Measurements from ENCODE around the gene HECTD1. TPM values are rescaled to one million over a fixed set of nuclear protein-coding genes. Genes with fewer than 3 reads are reported as not detected.
"Not testable (repeated sequence)": the region's sequence is repeated elsewhere in the genome, so short reads cannot be mapped to it uniquely, and the experiment has no call there.

The HECTD1 gene
- total RNA-seq, 2 experiments from 2014 or later = 90.3 to 126 TPM

GRCh38 chr14:31256534-31257243 lies 49.1 kb upstream of the HECTD1 start:
- no peaks in the 10 kb centered on the region for H3K9me2 ChIP-seq (ENCODE audit: insufficient read depth, low read length)
- no peaks in the 10 kb centered on the region for H3K79me2 ChIP-seq (ENCODE audit: insufficient read depth, low read depth, low read length)
- no peak overlapping the region for H3K4me2 ChIP-seq (ENCODE audit: low read length)
- no peak overlapping the region for H3K4me3 ChIP-seq (ENCODE audit: low read depth, low read length, poor library complexity, severe bottlenecking)
- no peaks in the 10 kb centered on the region for H3K4me1 ChIP-seq (ENCODE audit: insufficient read depth, low read length, poor library complexity, severe bottlenecking)
- ChIA-PET CTCF (ENCODE audit: unreplicated experiment) (no interaction called here), POLR2A (no interaction called here)
- no peaks in the 10 kb centered on the region for H3K9me3 ChIP-seq (ENCODE audit: low read length)
- no peaks in the 10 kb centered on the region for H3K36me3 ChIP-seq (ENCODE audit: insufficient read depth, low read length)
- no peaks in the 10 kb centered on the region for H4K20me1 ChIP-seq (ENCODE audit: insufficient read depth, low read length)
- no peak for DNase-seq (ENCODE audit: low spot score)
- H3K27ac ChIP-seq (ENCODE audit: low read depth, low read length, poor library complexity, severe bottlenecking) = no peak overlapping the region
- intact Hi-C loops (cut with micrococcal nuclease; ENCODE audit: unreplicated experiment) = no loop called here
- BruUV-seq (replicated peaks) = no TSS peak
- no peak for TF ChIP-seq CTCF (conservative IDR thresholded peaks at IDR 0.05; ENCODE audit: low read length)
- TF ChIP-seq EZH2phosphoT487 (IDR thresholded peaks at IDR 0.05; ENCODE audit: borderline replicate concordance, low read depth, low read length) = no peak
- H2AFZ ChIP-seq (ENCODE audit: low read length) = no peak overlapping the region

GRCh38 chr14:31255918-31256317 lies 48.3 kb upstream of the HECTD1 start:
- H3K4me2 ChIP-seq (ENCODE audit: low read length); H3K79me2 ChIP-seq (ENCODE audit: insufficient read depth, low read depth, low read length); CTCF ChIA-PET (ENCODE audit: unreplicated experiment); H3K9me3 ChIP-seq (ENCODE audit: low read length); H4K20me1 ChIP-seq (ENCODE audit: insufficient read depth, low read length); H2AFZ ChIP-seq (ENCODE audit: low read length); H3K9me2 ChIP-seq (ENCODE audit: insufficient read depth, low read length); H3K4me3 ChIP-seq (ENCODE audit: low read depth, low read length, poor library complexity, severe bottlenecking); H3K27ac ChIP-seq (ENCODE audit: low read depth, low read length, poor library complexity, severe bottlenecking); intact Hi-C loops (cut with micrococcal nuclease; ENCODE audit: unreplicated experiment); H3K4me1 ChIP-seq (ENCODE audit: insufficient read depth, low read length, poor library complexity, severe bottlenecking); H3K36me3 ChIP-seq (ENCODE audit: insufficient read depth, low read length); DNase-seq (ENCODE audit: low spot score); BruUV-seq (replicated peaks): not testable (repeated sequence)
- POLR2A ChIA-PET = interaction anchor here (0.7 kb wide), 1 partner anchor 416 kb away, joined by 5 read pairs; no protein-coding TSS in a partner anchor

GRCh38 chr14:31255286-31255685 lies 47.7 kb upstream of the HECTD1 start:
- BruUV-seq (replicated peaks) = no TSS peak

More at GRCh38 chr14:31255286-31255685, 47.7 kb upstream of the HECTD1 start:
- no peaks in the 10 kb centered on the region for H4K20me1 ChIP-seq (ENCODE audit: insufficient read depth, low read length)
- H3K9me2 ChIP-seq (ENCODE audit: insufficient read depth, low read length) = no peaks in the 10 kb centered on the region
- ChIA-PET CTCF (ENCODE audit: unreplicated experiment) (no interaction called here), POLR2A (interaction anchor here (0.7 kb wide), 1 partner anchor 415 kb away, joined by 5 read pairs; no protein-coding TSS in a partner anchor)
- no peaks in the 10 kb centered on the region for H3K9me3 ChIP-seq (ENCODE audit: low read length)
- DNase-seq (ENCODE audit: low spot score) = no peak
- no peak overlapping the region for H2AFZ ChIP-seq (ENCODE audit: low read length)
- no peaks in the 10 kb centered on the region for H3K36me3 ChIP-seq (ENCODE audit: insufficient read depth, low read length)
- H3K4me1 ChIP-seq (ENCODE audit: insufficient read depth, low read length, poor library complexity, severe bottlenecking) = no peaks in the 10 kb centered on the region
- no peak overlapping the region for H3K4me2 ChIP-seq (ENCODE audit: low read length)
- H3K27ac ChIP-seq (ENCODE audit: low read depth, low read length, poor library complexity, severe bottlenecking) = no peak overlapping the region
- no peak overlapping the region for H3K4me3 ChIP-seq (ENCODE audit: low read depth, low read length, poor library complexity, severe bottlenecking)
- H3K79me2 ChIP-seq (ENCODE audit: insufficient read depth, low read depth, low read length) = no peaks in the 10 kb centered on the region
- intact Hi-C loops (cut with micrococcal nuclease; ENCODE audit: unreplicated experiment) = no loop called here
- no peak for TF ChIP-seq CTCF (conservative IDR thresholded peaks at IDR 0.05; ENCODE audit: low read length)
- TF ChIP-seq EZH2phosphoT487 (IDR thresholded peaks at IDR 0.05; ENCODE audit: borderline replicate concordance, low read depth, low read length) = no peak
